HG03469 (cell line): Measurements from ENCODE around the gene MEIOSIN.

Experiments
- ATAC-seq: cut with Tn5 transposase; IDR thresholded peaks from one replicate; pipeline ENCODE4 v1.9.1; 2021; ENCODE audit warnings: mild to moderate bottlenecking, moderate library complexity, moderate number of reproducible peaks; ENCODE audit not compliant: unreplicated experiment

Gene MEIOSIN

GRCh38 chr19:45779231-45780145, 46.2 kb downstream of the MEIOSIN start:
- no peak for ATAC-seq

GRCh38 chr19:45780146-45780447, 46.9 kb downstream of the MEIOSIN start:
- ATAC-seq: no peak

- ATAC-seq: no peak
These were observed 47.4 kb downstream of the MEIOSIN start for GRCh38 chr19:45780448-45781213.

GRCh38 chr19:45781214-45782161, 48.2 kb downstream of the MEIOSIN start:
- no peak for ATAC-seq

GRCh38 chr19:45782162-45782691, 49.0 kb downstream of the MEIOSIN start, which contains the start of gene DMPK:
Gene DMPK (minus strand): TSS chr19:45782490. CDS start chr19:45782352, 138 bp downstream.
- ATAC-seq: no peak

- no peak for ATAC-seq
These were observed 49.9 kb downstream of the MEIOSIN start for GRCh38 chr19:45782820-45783785.

- ATAC-seq: no peak
These were observed 50.9 kb downstream of the MEIOSIN start for GRCh38 chr19:45784096-45784495.

- no peak for ATAC-seq
These were observed 51.9 kb downstream of the MEIOSIN start for GRCh38 chr19:45785097-45785496.

- no peak for ATAC-seq
These were observed 52.7 kb downstream of the MEIOSIN start for GRCh38 chr19:45785781-45786532.

- no peak for ATAC-seq
These were observed 53.3 kb downstream of the MEIOSIN start for GRCh38 chr19:45786533-45786894.

GRCh38 chr19:45789035-45789786, 56.0 kb downstream of the MEIOSIN start:
- ATAC-seq: no peak

GRCh38 chr19:45790942-45791341, 57.7 kb downstream of the MEIOSIN start:
- no peak for ATAC-seq

GRCh38 chr19:45791744-45792469, 58.7 kb downstream of the MEIOSIN start:
- no peak for ATAC-seq

GRCh38 chr19:45792470-45793177, 59.4 kb downstream of the MEIOSIN start, which contains the start of gene DMWD:
Gene DMWD (minus strand): TSS chr19:45792845. CDS start chr19:45792756, 89 bp downstream.
- ATAC-seq: peak; percentile 65

GRCh38 chr19:45793178-45793564, 59.9 kb downstream of the MEIOSIN start:
- no peak for ATAC-seq

- no peak for ATAC-seq
These were observed 60.6 kb downstream of the MEIOSIN start for GRCh38 chr19:45793876-45794275.

GRCh38 chr19:45794627-45795026, 61.4 kb downstream of the MEIOSIN start:
- no peak for ATAC-seq
